Pancreas (tissue), 10 donors: ENCODE data around the gene THBS2. TPM values are rescaled to one million over a fixed set of nuclear protein-coding genes. Genes with fewer than 3 reads are reported as not detected.

ENCODE experiments used
- ATAC-seq, 4 donors: fragments of 200-7000 bp; cut with Tn5 transposase; one replicate each; pipeline versions ENCODE4 v1.8.0 to v1.9.1; 2020; ENCODE audit warnings: mild to moderate bottlenecking in 4 of 4, moderate library complexity in 4 of 4
- DNase-seq, 6 donors: peaks; one replicate each; pipeline ENCODE4 v3.0.0-alpha.2; 2020
- FAIRE-seq: peaks from 2 replicates; lab custom pipeline; 2012; peaks lifted over from hg19 to GRCh38; lab: Jason Lieb, UNC
- H3K27ac ChIP-seq, 4 donors: fragments of 200-600 bp; sonication (generic); 1 replicate in 3 of 4; 2 replicates in 1 of 4; pipeline versions ENCODE4 v1.5.0 to v1.8.0; 2020
- H3K27me3 ChIP-seq, 4 donors: fragments of 200-600 bp; one replicate each; pipeline ENCODE4 v1.8.0; 2021
- H3K36me3 ChIP-seq, 3 donors: fragments of 200-600 bp; sonication (generic) in 1 of 3; one replicate each; pipeline versions ENCODE4 v1.5.0 to v1.8.0; 2020 to 2021
- H3K4me1 ChIP-seq, 3 donors: fragments of 200-600 bp; one replicate each; pipeline ENCODE4 v1.8.0; 2021
- H3K4me3 ChIP-seq, 4 donors: fragments of 200-600 bp; sonication (generic) in 2 of 4; one replicate each; pipeline versions ENCODE4 v1.5.0 to v1.8.0; 2020 to 2021
- H3K9me3 ChIP-seq, 4 donors: fragments of 200-600 bp; one replicate each; pipeline ENCODE4 v1.8.0; 2021
- WGBS, 2 donors: extraction: QIAGEN DNeasy Blood & Tissue Kit; methylation state at CpG; one replicate each; pipeline ENCODE4 v1.1.7; 2013; 5-methylcytosine and 5-hydroxymethylcytosine counted together
- intact Hi-C, 3 donors: fragments of 100-400 bp; cut with DNase I; formaldehyde crosslinking; loops; one replicate each; pipeline versions ENCODE4 v1.11.1 to v1.14.2; 2022
- polyA plus RNA-seq, 2 donors: library from polyadenylated mRNA; stranded (reverse); fragments of 200-250 nt; gene quantifications; one replicate each; pipeline ENCODE4 v1.2.3, GENCODE V29; 2013
- total RNA-seq, 6 donors: library from RNA; stranded (reverse); fragmentation: NEBNext Ultra II Directional in 4 of 6; extraction: Animal tissue kit (Norgen Biotek cat#: 25700) in 4 of 6; gene quantifications; one replicate each; pipeline versions ENCODE4 v1.2.1 to v1.2.4, GENCODE V29; 2021 to 2023
- TF ChIP-seq, protein P1 (sequence below), 4 donors: fragments of 200-600 bp; sonication (generic) in 3 of 4; IDR thresholded peaks; one replicate each; pipeline versions ENCODE4 v1.5.0 to v1.8.0; 2021; ENCODE audit warnings: antibody characterized with exemption in 4 of 4
- donor health status: healthy with polysubstance abuse.
- donor health status: DM: no; HTN: no; CAD: no; lungs with moderate emphysema.
- donor health status: DM: no; HTN: no; CAD: no.
- donor health status: control.
- donor health status: control.
- donor health status: Bipolar disorder and iron deficiency.
- donor health status: DM: yes; HTN: yes; CAD: no.
- donor health status: DM: no; HTN: no; CAD: no.
- donor health status: DM: no; HTN: no; CAD: no.
- donor health status: DM: yes; HTN: yes; CAD: no.

Gene THBS2
- total and polyA plus RNA-seq, 8 donors, result 0.96 to 39.4 (median 2.6) TPM

DNA sequence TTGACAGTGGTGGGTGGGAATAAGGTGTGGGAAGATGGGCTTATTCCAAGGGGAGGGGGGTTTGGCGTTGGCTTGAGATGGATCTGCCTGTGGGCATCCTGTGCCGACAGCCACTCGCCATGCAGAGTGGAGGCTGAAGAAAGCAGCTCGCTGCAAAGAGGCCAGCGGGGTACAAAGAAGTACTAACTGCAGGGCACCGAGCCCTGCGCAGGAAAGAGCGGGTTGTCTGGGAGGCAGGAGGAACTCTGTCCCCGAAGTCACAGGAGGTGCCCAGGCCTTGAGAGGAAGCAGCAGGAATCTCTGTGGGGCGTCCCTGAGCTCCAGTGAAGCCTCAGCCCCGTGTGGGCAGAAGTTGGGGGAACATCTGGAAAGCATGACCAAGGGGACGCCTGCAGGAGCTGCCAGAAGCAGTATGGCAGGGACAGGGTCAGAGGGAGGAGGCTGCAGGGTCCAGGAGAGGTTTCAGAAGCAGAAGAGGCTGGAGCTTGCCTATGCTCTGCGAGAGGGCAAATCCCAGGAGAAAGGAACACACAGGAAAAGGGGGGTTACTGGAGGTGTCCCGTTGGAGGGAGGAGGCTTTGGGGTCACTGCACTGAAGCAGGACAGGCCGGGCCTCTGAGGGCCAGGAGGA lies 77.2 kb downstream of the THBS2 start:
- FAIRE-seq (no peak), ATAC-seq (no peak)
- 67 to 80% methylated on average over 15 of the region's 15 CpGs for WGBS, 2 donors

DNA sequence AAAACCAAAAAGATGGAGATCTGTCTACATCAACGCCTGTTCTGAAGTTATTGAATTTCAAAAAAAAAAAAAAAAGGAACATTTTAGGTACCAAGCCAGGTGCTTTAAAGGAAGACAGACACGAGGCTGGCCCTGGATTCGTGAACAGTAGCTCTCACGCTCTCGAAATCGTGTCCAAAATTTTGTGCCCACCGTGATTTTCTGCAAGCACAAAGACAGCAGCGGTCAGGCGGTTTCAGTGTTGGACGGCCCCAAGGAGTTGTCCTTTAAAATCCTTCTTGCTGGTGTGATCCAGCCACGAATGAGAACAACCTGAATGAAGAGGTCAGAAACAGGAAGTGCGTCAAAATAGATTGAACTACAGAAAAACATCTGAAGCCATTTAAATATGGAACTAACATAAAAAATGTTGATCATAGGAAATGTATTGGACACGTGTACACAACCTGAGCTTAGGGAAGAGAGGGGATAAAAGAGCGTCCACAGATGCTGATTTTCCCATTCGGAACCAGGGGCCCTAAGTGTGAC lies 78.2 kb downstream of the THBS2 start:
- 68 to 74% methylated on average over 15 of the region's 15 CpGs for WGBS, 2 donors
- TF ChIP-seq, protein P1, sequence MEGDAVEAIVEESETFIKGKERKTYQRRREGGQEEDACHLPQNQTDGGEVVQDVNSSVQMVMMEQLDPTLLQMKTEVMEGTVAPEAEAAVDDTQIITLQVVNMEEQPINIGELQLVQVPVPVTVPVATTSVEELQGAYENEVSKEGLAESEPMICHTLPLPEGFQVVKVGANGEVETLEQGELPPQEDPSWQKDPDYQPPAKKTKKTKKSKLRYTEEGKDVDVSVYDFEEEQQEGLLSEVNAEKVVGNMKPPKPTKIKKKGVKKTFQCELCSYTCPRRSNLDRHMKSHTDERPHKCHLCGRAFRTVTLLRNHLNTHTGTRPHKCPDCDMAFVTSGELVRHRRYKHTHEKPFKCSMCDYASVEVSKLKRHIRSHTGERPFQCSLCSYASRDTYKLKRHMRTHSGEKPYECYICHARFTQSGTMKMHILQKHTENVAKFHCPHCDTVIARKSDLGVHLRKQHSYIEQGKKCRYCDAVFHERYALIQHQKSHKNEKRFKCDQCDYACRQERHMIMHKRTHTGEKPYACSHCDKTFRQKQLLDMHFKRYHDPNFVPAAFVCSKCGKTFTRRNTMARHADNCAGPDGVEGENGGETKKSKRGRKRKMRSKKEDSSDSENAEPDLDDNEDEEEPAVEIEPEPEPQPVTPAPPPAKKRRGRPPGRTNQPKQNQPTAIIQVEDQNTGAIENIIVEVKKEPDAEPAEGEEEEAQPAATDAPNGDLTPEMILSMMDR (IDR thresholded peaks at IDR 0.05), result no peak
- H3K4me1 ChIP-seq, result no peaks in the 10 kb centered on the region
- H3K9me3 ChIP-seq, result no peaks in the 10 kb centered on the region
- no peaks in the 10 kb centered on the region for H3K27me3 ChIP-seq
- H3K27ac ChIP-seq, result no peak overlapping the region
- H3K36me3 ChIP-seq, result no peaks in the 10 kb centered on the region
- FAIRE-seq, result no peak
- no peak for ATAC-seq
- H3K4me3 ChIP-seq, result no peak overlapping the region
- no peak for DNase-seq
- intact Hi-C loops, result no loop called here

More for the DNA sequence above, 77.2 kb downstream of the THBS2 start:
- no peaks in the 10 kb centered on the region for H3K9me3 ChIP-seq
- H3K4me1 ChIP-seq, result no peaks in the 10 kb centered on the region
- intact Hi-C loops, result no loop called here
- no peak overlapping the region for H3K4me3 ChIP-seq
- H3K27ac ChIP-seq, result no peak overlapping the region
- H3K36me3 ChIP-seq, result no peaks in the 10 kb centered on the region
- TF ChIP-seq, protein P1 (IDR thresholded peaks at IDR 0.05), result no peak
- no peak for DNase-seq
- no peaks in the 10 kb centered on the region for H3K27me3 ChIP-seq

DNA sequence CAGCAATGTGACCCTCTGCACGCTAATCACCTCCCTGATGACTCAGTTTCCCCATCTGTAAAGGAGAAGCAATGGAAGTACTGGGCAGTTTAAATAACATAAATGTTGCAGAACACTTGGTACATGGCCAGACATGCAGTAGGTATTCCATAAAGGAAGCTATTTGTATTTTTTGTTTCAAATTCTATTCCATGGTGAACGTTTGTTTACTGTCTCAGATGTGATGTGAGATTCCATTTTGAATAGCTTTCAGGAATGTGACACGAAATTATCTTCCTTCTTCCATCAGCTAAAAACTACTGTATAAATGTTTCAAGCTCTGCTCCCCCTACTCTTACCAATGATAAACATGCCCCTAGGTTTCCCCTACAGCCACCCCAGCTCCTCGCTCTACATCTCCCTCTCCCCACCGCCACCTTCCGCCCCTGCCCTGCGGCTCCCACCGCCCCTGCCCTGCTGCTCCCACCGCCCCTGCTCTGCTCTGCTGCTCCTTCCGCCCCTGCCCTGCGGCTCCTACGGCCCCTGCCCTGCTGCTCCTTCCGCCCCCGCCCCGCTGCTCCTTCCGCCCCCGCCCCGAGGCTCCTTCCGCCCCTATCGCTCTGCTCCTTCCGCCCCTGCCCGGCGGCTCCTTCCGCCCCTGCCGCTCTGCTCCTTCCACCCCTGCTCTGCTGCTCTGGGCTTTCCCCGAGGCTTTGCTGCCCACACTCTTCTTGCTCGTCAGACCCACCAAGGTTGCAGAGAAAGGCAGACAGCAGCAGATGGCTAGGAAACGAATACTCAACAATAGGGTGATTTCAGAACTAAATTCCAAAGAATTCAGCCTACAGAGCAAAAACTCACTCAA lies 78.9 kb downstream of the THBS2 start:
- Histone ChIP-seq H3K4me3 (no peak overlapping the region), H3K36me3 (no peaks in the 10 kb centered on the region), H3K27me3 (no peaks in the 10 kb centered on the region), H3K27ac (no peak overlapping the region), H3K4me1 (no peaks in the 10 kb centered on the region), H3K9me3 (no peaks in the 10 kb centered on the region)
- TF ChIP-seq, protein P1 (IDR thresholded peaks at IDR 0.05), result no peak
- intact Hi-C loops, result no loop called here
- FAIRE-seq, result no peak
- WGBS, 2 donors, result 66 to 82% methylated on average over 27 to 28 of the region's 28 CpGs
- DNase-seq, result no peak
- ATAC-seq, result no peak

DNA sequence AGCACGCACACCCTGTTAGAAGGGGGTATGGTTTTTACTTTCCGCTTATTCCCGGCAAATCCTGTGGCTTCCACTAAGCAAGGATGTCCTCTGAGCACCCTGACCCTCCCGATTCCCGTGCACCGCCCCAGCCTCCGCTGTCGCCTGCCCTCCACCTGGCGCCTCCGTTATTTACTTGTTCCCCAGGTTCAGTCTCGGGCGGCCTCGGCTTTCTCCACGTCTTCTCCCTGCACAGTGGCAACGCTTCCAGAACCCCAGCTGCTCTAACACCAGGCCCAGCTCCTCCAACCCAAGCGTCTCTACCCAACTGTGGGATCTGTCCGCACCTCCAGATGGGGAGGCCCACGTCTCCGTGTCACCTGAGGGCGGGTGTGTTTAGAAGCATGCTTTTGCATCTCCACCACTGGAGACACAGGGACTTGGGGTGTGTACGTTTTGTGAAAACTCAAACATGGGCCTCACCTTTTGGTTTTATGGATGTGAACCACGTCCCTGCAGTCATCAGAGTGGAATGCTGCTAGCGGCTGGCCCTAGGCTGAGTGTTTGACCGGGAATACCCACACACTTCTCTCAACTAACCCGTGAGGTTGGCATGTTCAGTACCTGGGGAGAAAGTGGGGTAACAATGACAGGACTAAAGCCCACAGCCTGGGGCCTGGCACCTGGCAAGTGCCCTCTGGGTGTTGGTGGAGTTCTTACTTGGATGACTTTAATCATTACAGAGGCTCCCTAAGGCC lies 79.9 kb downstream of the THBS2 start:
- ATAC-seq, result no peak
- Histone ChIP-seq H3K27me3 (no peaks in the 10 kb centered on the region), H3K4me1 (no peaks in the 10 kb centered on the region), H3K36me3 (no peaks in the 10 kb centered on the region), H3K4me3 (no peak overlapping the region), H3K27ac (no peak overlapping the region), H3K9me3 (no peaks in the 10 kb centered on the region)
- FAIRE-seq, result no peak
- DNase-seq, result no peak
- TF ChIP-seq, protein P1 (IDR thresholded peaks at IDR 0.05), result no peak
- WGBS, 2 donors, result 81 to 88% methylated on average over 25 of the region's 25 CpGs
- intact Hi-C loops, result no loop called here
